IMR-90 (cell line): ENCODE measurements around the gene ADD2.

ENCODE experiments used
- CEBPB ChIP-seq: IDR thresholded peaks from 2 replicates; pipeline ENCODE4 v1.6.1; 2012; ENCODE audit warnings: low read depth, low read length, improper control_type of control experiment
- RAD21 ChIP-seq: IDR thresholded peaks from 2 replicates; pipeline ENCODE4 v1.6.1; 2012; ENCODE audit warnings: low read length, improper control_type of control experiment
- RFX5 ChIP-seq: IDR thresholded peaks from 2 replicates; pipeline ENCODE4 v1.8.0; 2012; ENCODE audit warnings: low read depth, mild to moderate bottlenecking, low read length, moderate library complexity
- TF ChIP-seq, protein P1 (sequence below): conservative IDR thresholded peaks from 2 replicates; pipeline ENCODE4 v1.5.1; 2012; ENCODE audit warnings: mild to moderate bottlenecking, low read depth, low read length, improper control_type of control experiment
- TF ChIP-seq, protein P2 (sequence below): fragments of 150-350 bp; IDR thresholded peaks from 2 replicates; pipeline ENCODE4 v1.6.1; 2017; ENCODE audit warnings: mild to moderate bottlenecking, antibody characterized with exemption, low read length, low read depth

DNA sequence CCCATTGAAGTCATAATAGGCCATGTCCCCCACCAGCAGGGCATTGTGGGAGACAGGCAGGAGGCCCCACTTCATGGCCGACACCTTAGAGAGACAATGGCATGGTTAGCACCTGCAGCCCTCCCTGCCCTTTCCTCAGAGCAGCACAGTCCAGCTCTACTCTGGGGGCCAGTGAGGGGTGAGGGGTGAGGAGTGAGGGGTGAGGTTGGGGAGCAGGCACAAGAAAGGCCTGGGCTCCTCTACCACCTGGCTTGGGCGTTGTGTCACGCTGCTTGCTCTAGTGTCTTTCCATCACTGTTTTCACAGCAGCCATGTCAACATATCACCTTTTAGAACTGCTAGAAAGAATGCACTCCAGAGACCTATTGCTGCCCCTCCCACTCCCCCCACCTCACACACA, 77.2 kb downstream of the ADD2 start:
- TF ChIP-seq CEBPB (no peak), RAD21 (no peak), RFX5 (no peak)
- TF ChIP-seq, protein P1, sequence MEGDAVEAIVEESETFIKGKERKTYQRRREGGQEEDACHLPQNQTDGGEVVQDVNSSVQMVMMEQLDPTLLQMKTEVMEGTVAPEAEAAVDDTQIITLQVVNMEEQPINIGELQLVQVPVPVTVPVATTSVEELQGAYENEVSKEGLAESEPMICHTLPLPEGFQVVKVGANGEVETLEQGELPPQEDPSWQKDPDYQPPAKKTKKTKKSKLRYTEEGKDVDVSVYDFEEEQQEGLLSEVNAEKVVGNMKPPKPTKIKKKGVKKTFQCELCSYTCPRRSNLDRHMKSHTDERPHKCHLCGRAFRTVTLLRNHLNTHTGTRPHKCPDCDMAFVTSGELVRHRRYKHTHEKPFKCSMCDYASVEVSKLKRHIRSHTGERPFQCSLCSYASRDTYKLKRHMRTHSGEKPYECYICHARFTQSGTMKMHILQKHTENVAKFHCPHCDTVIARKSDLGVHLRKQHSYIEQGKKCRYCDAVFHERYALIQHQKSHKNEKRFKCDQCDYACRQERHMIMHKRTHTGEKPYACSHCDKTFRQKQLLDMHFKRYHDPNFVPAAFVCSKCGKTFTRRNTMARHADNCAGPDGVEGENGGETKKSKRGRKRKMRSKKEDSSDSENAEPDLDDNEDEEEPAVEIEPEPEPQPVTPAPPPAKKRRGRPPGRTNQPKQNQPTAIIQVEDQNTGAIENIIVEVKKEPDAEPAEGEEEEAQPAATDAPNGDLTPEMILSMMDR, result no peak
- TF ChIP-seq, protein P2, sequence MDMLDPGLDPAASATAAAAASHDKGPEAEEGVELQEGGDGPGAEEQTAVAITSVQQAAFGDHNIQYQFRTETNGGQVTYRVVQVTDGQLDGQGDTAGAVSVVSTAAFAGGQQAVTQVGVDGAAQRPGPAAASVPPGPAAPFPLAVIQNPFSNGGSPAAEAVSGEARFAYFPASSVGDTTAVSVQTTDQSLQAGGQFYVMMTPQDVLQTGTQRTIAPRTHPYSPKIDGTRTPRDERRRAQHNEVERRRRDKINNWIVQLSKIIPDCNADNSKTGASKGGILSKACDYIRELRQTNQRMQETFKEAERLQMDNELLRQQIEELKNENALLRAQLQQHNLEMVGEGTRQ, result no peak
